D721Med (cell line): ENCODE data around the gene FBLIM1.

Experiments used
- DNase-seq: peaks from one replicate; pipeline ENCODE4 v3.0.0; 2011; ENCODE audit warnings: low spot score; ENCODE audit not compliant: insufficient read length
- FAIRE-seq: peaks from 2 replicates; lab custom pipeline; 2011; peaks lifted over from hg19 to GRCh38; lab: Jason Lieb, UNC
- TF ChIP-seq, protein P1 (sequence below): IDR thresholded peaks from 2 replicates; pipeline ENCODE4 v1.5.1; 2012; ENCODE audit warnings: mild to moderate bottlenecking, control low read depth; ENCODE audit not compliant: insufficient read depth; ENCODE audit errors: missing control alignments

Gene FBLIM1

DNA sequence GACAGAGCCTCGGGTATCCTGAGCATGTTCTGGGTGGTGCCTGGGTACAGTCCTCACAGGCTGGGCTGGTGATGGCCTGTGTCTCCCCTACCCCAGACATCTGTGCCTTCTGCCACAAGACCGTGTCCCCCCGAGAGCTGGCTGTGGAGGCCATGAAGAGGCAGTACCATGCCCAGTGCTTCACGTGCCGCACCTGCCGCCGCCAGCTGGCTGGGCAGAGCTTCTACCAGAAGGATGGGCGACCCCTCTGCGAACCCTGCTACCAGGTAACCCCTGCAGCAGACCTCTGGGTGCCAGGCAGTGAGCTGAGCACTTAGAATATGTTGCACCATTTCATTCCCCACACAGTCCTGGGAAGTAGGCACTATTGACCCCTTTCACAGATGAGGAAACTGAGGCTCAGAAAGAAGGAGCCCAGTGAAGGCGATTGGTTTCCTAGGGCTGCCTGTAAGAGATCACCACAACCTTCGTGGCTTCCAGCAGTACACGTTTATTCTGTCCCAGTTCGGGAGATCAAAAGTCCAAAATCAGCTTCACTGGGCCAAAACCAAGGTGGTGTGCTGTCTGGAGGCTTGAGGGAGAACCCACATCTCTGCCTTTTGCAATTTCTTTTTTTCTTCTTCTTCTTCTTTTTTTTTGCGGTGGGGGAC lies 11.8 kb downstream of the FBLIM1 start:
- FAIRE-seq (no peak), DNase-seq (no peak)
- TF ChIP-seq, protein P1, sequence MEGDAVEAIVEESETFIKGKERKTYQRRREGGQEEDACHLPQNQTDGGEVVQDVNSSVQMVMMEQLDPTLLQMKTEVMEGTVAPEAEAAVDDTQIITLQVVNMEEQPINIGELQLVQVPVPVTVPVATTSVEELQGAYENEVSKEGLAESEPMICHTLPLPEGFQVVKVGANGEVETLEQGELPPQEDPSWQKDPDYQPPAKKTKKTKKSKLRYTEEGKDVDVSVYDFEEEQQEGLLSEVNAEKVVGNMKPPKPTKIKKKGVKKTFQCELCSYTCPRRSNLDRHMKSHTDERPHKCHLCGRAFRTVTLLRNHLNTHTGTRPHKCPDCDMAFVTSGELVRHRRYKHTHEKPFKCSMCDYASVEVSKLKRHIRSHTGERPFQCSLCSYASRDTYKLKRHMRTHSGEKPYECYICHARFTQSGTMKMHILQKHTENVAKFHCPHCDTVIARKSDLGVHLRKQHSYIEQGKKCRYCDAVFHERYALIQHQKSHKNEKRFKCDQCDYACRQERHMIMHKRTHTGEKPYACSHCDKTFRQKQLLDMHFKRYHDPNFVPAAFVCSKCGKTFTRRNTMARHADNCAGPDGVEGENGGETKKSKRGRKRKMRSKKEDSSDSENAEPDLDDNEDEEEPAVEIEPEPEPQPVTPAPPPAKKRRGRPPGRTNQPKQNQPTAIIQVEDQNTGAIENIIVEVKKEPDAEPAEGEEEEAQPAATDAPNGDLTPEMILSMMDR: no peak

DNA sequence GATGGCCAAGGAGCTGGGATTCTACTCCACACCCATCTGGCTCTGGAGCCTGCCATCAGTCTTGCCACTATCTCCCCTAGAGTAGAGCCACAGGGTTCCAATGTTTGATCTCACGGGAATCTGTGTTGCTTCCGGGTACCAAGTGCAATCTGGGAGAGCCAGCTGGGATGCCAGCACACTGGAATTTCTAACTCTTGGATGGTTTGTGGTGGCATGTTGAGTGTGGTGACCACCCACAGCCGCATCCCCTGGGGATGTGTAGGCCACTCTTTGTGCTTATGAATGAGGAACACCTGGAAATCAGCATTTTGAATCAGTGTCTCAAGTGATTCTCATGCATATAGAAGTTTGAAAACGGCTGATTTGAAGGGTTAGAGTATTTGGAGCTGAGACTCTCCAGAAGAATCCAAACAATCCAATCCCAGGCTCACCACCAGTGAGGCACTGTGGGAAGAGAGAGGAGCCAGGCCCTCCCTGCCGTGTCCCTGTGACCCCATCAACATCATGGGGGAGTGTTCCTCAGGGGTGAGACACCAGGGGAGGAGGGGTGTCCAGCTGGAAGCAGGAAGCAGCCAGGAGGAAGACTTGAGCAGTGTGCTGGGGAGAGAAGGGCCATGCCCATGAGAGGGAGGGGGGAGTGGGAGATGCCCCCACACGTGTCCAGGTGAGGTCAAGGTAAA lies 13.4 kb downstream of the FBLIM1 start:
- no peak for DNase-seq
- no peak for FAIRE-seq
- TF ChIP-seq, protein P1: no peak

DNA sequence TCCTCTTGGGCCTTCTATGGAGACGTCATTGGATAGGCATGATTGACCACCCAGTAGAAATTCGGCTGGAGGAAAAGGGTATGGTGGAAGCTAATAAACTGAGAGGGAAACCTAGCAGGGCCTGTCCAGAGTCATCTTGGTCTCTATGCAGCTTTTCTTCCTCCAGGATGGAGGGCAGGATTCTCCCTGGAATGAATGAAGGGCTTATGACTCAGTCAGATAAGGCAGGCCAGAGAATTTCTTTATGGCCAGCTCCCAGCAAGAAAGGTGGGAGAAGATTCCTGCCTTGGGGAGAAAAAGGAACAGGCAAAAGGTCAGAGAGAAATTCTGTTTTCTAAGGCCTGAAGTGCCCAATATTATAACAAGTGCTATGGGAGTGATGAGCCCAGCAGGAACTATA lies 17.1 kb downstream of the FBLIM1 start:
- FAIRE-seq: no peak
- DNase-seq: no peak
- TF ChIP-seq, protein P1: no peak

DNA sequence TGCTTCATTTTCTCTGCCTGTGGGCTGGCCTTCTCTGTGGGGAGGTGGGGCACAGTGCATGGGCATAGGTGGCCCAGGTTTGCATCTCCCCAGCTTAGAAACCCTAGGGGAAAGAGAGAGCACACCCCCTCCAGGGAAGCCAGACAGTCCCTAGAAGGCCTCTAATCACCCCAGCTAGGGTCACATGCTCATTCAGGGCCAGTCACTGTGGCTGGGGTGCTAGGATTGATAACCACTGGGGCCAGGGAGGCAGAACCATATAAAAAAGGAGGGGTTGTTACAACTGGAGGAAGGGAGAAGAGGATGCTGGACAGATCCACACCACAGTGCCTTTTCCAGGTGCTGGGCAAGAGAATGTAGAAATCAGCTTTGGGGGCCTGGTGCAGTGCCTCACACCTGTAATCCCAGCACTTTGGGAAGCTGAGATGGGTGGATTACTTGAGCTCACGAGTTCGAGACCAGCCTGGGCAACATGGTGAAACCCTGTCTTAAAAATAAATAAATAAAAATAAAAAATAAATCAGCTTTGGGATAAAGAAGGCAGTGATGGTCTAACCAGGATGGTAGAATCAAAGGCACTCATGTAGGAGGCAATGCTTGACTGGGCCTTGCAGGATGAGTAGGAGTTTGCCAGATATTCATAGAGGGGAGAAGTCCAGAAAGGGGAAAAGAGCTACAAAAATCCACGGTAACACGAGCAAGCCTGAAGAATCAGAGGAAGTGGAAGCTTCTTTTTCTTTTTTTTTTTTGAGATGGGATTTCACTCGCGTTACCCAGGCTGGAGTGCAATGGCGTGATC lies 19.5 kb downstream of the FBLIM1 start:
- TF ChIP-seq, protein P1: no peak
- no peak for FAIRE-seq
- DNase-seq: no peak

DNA sequence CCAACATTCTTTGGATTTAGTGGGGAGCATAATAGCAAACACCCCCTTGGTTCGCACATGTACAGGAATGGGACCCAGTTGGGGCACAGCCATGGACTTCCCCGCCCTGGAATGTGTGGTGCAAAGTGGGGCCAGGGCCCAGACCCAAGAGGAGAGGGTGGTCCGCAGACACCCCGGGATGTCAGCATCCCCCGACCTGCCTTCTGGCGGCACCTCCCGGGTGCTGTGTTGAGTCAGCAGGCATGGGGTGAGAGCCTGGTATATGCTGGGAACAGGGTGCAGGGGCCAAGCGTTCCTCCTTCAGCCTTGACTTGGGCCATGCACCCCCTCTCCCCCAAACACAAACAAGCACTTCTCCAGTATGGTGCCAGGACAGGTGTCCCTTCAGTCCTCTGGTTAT lies 27.1 kb downstream of the FBLIM1 start:
- TF ChIP-seq, protein P1: no peak
- DNase-seq: no peak
- FAIRE-seq: no peak

DNA sequence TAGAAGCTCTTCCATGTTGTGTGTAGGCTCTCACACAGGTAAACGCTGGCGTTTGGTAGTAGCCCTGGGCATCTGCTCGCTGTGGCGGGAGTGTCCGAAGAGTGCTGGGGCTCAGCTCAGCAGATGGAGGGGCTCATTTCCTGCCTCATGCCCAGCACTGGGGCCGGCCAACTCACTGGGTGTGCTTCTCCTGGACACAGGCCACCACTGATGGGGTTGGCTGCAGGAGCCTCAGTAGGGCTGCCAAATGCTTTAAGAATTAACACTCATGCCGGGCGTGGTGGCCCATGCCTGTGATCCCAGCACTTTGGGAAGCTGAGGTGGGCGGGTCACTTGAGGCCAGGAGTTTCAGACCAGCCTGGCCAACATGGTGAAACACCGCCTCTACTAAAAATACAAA lies 28.0 kb downstream of the FBLIM1 start:
- DNase-seq: no peak
- TF ChIP-seq, protein P1: no peak
- FAIRE-seq: no peak
